Stimulated activated CD4-positive, alpha-beta T cell treated with anti-CD3 and anti-CD28 coated beads, Interleukin-15, amount 100 ng/mL, for 48 hours (primary cell): Measurements from ENCODE around the gene PAX8.

Source experiments
- DNase-seq, 2 donors: peaks; one replicate each; pipeline ENCODE4 v3.0.0-alpha.2; 2020; ENCODE audit warnings: low read depth in 2 of 2

Gene PAX8

GRCh38 chr2:113220970-113221708 lies 57.6 kb downstream of the PAX8 start:
- DNase-seq: no peak

GRCh38 chr2:113219889-113220641 lies 58.7 kb downstream of the PAX8 start:
- no peak for DNase-seq

- DNase-seq: no peak
Observed at GRCh38 chr2:113219525-113219888, 59.2 kb downstream of the PAX8 start.

- no peak for DNase-seq
Observed at GRCh38 chr2:113219092-113219441, 59.7 kb downstream of the PAX8 start.

- DNase-seq: no peak
Observed at GRCh38 chr2:113218283-113219091, 60.2 kb downstream of the PAX8 start.

GRCh38 chr2:113217455-113218282 lies 61.1 kb downstream of the PAX8 start:
- DNase-seq: no peak

GRCh38 chr2:113216891-113217454 lies 61.7 kb downstream of the PAX8 start:
- DNase-seq: no peak

- DNase-seq: no peak
Observed at GRCh38 chr2:113216321-113216720, 62.4 kb downstream of the PAX8 start.

GRCh38 chr2:113215056-113215455 lies 63.7 kb downstream of the PAX8 start:
- no peak for DNase-seq

- DNase-seq: no peak
Observed at GRCh38 chr2:113214141-113214540, 64.6 kb downstream of the PAX8 start.

GRCh38 chr2:113213061-113213930 lies 65.4 kb downstream of the PAX8 start:
- no peak for DNase-seq

- DNase-seq: no peak
Observed at GRCh38 chr2:113212245-113213060, 66.3 kb downstream of the PAX8 start.

GRCh38 chr2:113211226-113212105 lies 67.3 kb downstream of the PAX8 start:
- no peak for DNase-seq

- DNase-seq: no peak
Observed at GRCh38 chr2:113209646-113210171, 69.0 kb downstream of the PAX8 start.

- DNase-seq: no peak
Observed at GRCh38 chr2:113209011-113209645, 69.6 kb downstream of the PAX8 start.

- DNase-seq: no peak
Observed at GRCh38 chr2:113208396-113208795, 70.3 kb downstream of the PAX8 start.

- no peak for DNase-seq
Observed at GRCh38 chr2:113207021-113207420, 71.7 kb downstream of the PAX8 start.

- DNase-seq: no peak
Observed at GRCh38 chr2:113206251-113206650, 72.5 kb downstream of the PAX8 start.
